Endothelial cell of umbilical vein (primary cell): Measurements from ENCODE around the gene KRTAP10-12. TPM values are rescaled to one million over a fixed set of nuclear protein-coding genes. Genes with fewer than 3 reads are reported as not detected.

ENCODE experiments used
- BruUV-seq: library from RNA; stranded (reverse); fragments of 400-500 nt; replicated peaks from 2 replicates; lab custom pipeline; 2021; lab: Mats Ljungman, UMichigan
- CTCF ChIA-PET: fragments of 300-600, 350-600 bp; sonication (Branson Sonifier 250); formaldehyde crosslinking; loops from one replicate; lab custom pipeline; 2021; ENCODE audit warnings: antibody characterized with exemption, inconsistent platforms; lab: Charles Lee
- POLR2A ChIA-PET: fragments of 300-600, 350-600 bp; sonication (Branson Sonifier 250); formaldehyde crosslinking; loops from one replicate; lab custom pipeline; 2021; ENCODE audit warnings: antibody characterized with exemption, inconsistent platforms; lab: Charles Lee
- DNase-seq: peaks from one replicate; pipeline ENCODE4 v3.0.0-alpha.2; 2011; ENCODE audit warnings: low read depth, low spot score
- FAIRE-seq: peaks from 2 replicates; lab custom pipeline; 2011; peaks lifted over from hg19 to GRCh38; lab: Jason Lieb, UNC
- H2AFZ ChIP-seq: 2 replicates; pipeline ENCODE4 v1.6.0; 2012; ENCODE audit warnings: low read depth, low read length, control low read depth, inconsistent platforms
- H3K27ac ChIP-seq: 2 replicates; pipeline ENCODE4 v1.5.1; 2011; ENCODE audit warnings: low read depth, mild to moderate bottlenecking, control low read depth, low read length, moderate library complexity; ENCODE audit not compliant: insufficient read depth
- H3K27me3 ChIP-seq, 2 experiments: 2 replicates each; pipeline versions ENCODE4 v1.6.0 to v1.6.1; 2011; ENCODE audit warnings: low read length in 2 of 2, mixed read lengths in 1 of 2; ENCODE audit not compliant: control insufficient read depth in 2 of 2, insufficient read depth in 2 of 2
- H3K36me3 ChIP-seq, 2 experiments: 2 replicates in 1 of 2; 3 replicates in 1 of 2; pipeline ENCODE4 v1.5.1; 2011; ENCODE audit warnings: low read length in 2 of 2, mild to moderate bottlenecking in 1 of 2, moderate library complexity in 1 of 2; ENCODE audit not compliant: control insufficient read depth in 2 of 2, insufficient read depth in 2 of 2; ENCODE audit errors: extremely low read depth in 1 of 2
- H3K4me1 ChIP-seq: 3 replicates; pipeline ENCODE4 v1.5.1; 2011; ENCODE audit warnings: mild to moderate bottlenecking, low read length; ENCODE audit not compliant: control insufficient read depth, insufficient read depth; ENCODE audit errors: extremely low read depth
- H3K4me2 ChIP-seq: 2 replicates; pipeline ENCODE4 v1.6.1; 2011; ENCODE audit warnings: low read length, control low read depth, mixed read lengths; ENCODE audit not compliant: insufficient read depth
- H3K4me3 ChIP-seq, 3 experiments: fragments of 200-600 bp in 1 of 3; sonication (generic), shearing (Covaris generic) in 1 of 3; replicated peaks in 1 of 3; 2 replicates each; pipeline ENCODE4 v1.5.1; 2011 to 2016; ENCODE audit warnings: control low read depth in 3 of 3, low read length in 3 of 3, mild to moderate bottlenecking in 2 of 3, inconsistent platforms in 1 of 3, low read depth in 1 of 3, moderate library complexity in 1 of 3; ENCODE audit not compliant: insufficient read depth in 1 of 3
- H3K79me2 ChIP-seq: 2 replicates; pipeline ENCODE4 v1.6.0; 2012; ENCODE audit warnings: low read length, inconsistent platforms; ENCODE audit not compliant: control insufficient read depth, insufficient read depth
- H3K9ac ChIP-seq: replicated peaks from 2 replicates; pipeline ENCODE3; 2011; ENCODE audit warnings: low read length, control low read depth; ENCODE audit not compliant: insufficient read depth; ENCODE audit errors: extremely low read depth
- H3K9me1 ChIP-seq: replicated peaks from 3 replicates; pipeline ENCODE4 v1.6.0; 2011; ENCODE audit warnings: mild to moderate bottlenecking, low read length; ENCODE audit not compliant: control insufficient read depth, insufficient read depth; ENCODE audit errors: extremely low read depth
- H3K9me3 ChIP-seq: replicated peaks from 2 replicates; pipeline ENCODE4 v1.5.1; 2012; ENCODE audit warnings: low read length, inconsistent platforms; ENCODE audit not compliant: control insufficient read depth, insufficient read depth
- H4K20me1 ChIP-seq: replicated peaks from 2 replicates; pipeline ENCODE3; 2011; ENCODE audit warnings: mild to moderate bottlenecking, low read length; ENCODE audit not compliant: control insufficient read depth, insufficient read depth; ENCODE audit errors: extremely low read depth
- EZH2 ChIP-seq: IDR thresholded peaks from 2 replicates; pipeline ENCODE4 v1.6.1; 2012; ENCODE audit warnings: borderline replicate concordance, low read depth, mild to moderate bottlenecking, moderate library complexity, low read length, inconsistent platforms; ENCODE audit not compliant: severe bottlenecking
- FOS ChIP-seq: IDR thresholded peaks from 2 replicates; pipeline ENCODE4 v1.6.1; 2011; ENCODE audit warnings: mild to moderate bottlenecking, low read length, moderate library complexity, borderline replicate concordance; ENCODE audit not compliant: insufficient read depth
- GATA2 ChIP-seq: IDR thresholded peaks from 2 replicates; pipeline ENCODE4 v1.7.0; 2011; ENCODE audit warnings: low read depth, mild to moderate bottlenecking, moderate library complexity, mixed read lengths, low read length; ENCODE audit not compliant: insufficient read length, insufficient read depth
- JUN ChIP-seq: IDR thresholded peaks from 2 replicates; pipeline ENCODE4 v1.6.1; 2011; ENCODE audit warnings: borderline replicate concordance, low read depth; ENCODE audit not compliant: insufficient read length, insufficient read depth
- MYC ChIP-seq: IDR thresholded peaks from one replicate; pipeline ENCODE4 v1.6.1; 2011; ENCODE audit warnings: mild to moderate bottlenecking, low read depth, low read length
- POLR2A ChIP-seq: IDR thresholded peaks from 2 replicates; pipeline ENCODE4 v1.6.1; 2012; ENCODE audit warnings: low read depth, mild to moderate bottlenecking, control low read depth, low read length
- POLR2AphosphoS5 ChIP-seq: IDR thresholded peaks from 2 replicates; pipeline ENCODE4 v1.6.1; 2012; ENCODE audit warnings: low read depth, mild to moderate bottlenecking, control low read depth, low read length, moderate library complexity; ENCODE audit not compliant: insufficient read depth
- dilution Hi-C: fragments of 300-500 bp; cut with MboI; formaldehyde crosslinking; loops from one replicate; pipeline ENCODE4 v1.15.0; 2019; ENCODE audit warnings: low sequenced_read_pairs; ENCODE audit not compliant: extremely low pct_ligation_motif_present
- intact Hi-C: fragments of 100-400 bp; cut with micrococcal nuclease; formaldehyde crosslinking; loops from one replicate; pipeline ENCODE4 v1.10.0; 2022
- polyA plus RNA-seq, 4 experiments: library from polyadenylated mRNA; depleted of rRNA in 3 of 4; stranded (reverse) in 3 of 4; unstranded in 1 of 4; fragments of >200 nt; gene quantifications; 2 replicates each; pipeline versions ENCODE4 v1.2.1 to v1.2.3, GENCODE V29; 2011 to 2012; ENCODE audit warnings: missing spikeins in 1 of 4
- total RNA-seq: library from RNA; stranded (reverse); gene quantifications from 2 replicates; pipeline ENCODE4 v1.2.3, GENCODE V29; 2021
- TF ChIP-seq, protein P1 (sequence below): IDR thresholded peaks from 2 replicates; pipeline ENCODE4 v1.6.1; 2011; ENCODE audit not compliant: insufficient read depth, insufficient read length
- TF ChIP-seq, protein P2 (sequence below), 2 donors: IDR thresholded peaks; 1 replicate in 1 of 2; 2 replicates in 1 of 2; pipeline ENCODE4 v1.5.1; 2011; ENCODE audit warnings: low read length in 2 of 2, mild to moderate bottlenecking in 2 of 2, moderate library complexity in 2 of 2, control low read depth in 1 of 2, inconsistent platforms in 1 of 2, low read depth in 1 of 2; ENCODE audit not compliant: insufficient read depth in 1 of 2; ENCODE audit errors: extremely low read depth in 1 of 2

Gene KRTAP10-12
- total and polyA plus RNA-seq, 2 donors (not counting 3 experiments of a cell fraction or from before 2014, with no cell fraction given): not detected

- H3K9me1 ChIP-seq: no peaks in the 10 kb centered on the region
- no peak overlapping the region for H3K4me3 ChIP-seq
- no TSS peak for BruUV-seq
- H2AFZ ChIP-seq: no peak overlapping the region
- TF ChIP-seq POLR2A (no peak), GATA2 (no peak), FOS (no peak), JUN (no peak), EZH2 (no peak), POLR2AphosphoS5 (no peak), MYC (no peak)
- TF ChIP-seq, protein P1, sequence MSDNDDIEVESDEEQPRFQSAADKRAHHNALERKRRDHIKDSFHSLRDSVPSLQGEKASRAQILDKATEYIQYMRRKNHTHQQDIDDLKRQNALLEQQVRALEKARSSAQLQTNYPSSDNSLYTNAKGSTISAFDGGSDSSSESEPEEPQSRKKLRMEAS: no peak
- TF ChIP-seq, protein P2, sequence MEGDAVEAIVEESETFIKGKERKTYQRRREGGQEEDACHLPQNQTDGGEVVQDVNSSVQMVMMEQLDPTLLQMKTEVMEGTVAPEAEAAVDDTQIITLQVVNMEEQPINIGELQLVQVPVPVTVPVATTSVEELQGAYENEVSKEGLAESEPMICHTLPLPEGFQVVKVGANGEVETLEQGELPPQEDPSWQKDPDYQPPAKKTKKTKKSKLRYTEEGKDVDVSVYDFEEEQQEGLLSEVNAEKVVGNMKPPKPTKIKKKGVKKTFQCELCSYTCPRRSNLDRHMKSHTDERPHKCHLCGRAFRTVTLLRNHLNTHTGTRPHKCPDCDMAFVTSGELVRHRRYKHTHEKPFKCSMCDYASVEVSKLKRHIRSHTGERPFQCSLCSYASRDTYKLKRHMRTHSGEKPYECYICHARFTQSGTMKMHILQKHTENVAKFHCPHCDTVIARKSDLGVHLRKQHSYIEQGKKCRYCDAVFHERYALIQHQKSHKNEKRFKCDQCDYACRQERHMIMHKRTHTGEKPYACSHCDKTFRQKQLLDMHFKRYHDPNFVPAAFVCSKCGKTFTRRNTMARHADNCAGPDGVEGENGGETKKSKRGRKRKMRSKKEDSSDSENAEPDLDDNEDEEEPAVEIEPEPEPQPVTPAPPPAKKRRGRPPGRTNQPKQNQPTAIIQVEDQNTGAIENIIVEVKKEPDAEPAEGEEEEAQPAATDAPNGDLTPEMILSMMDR (IDR thresholded peaks at IDR 0.05; ENCODE audit: extremely low read depth in 1 of 2, insufficient read depth in 1 of 2, low read depth in 1 of 2, low read length in 2 of 2): no peak
- no peak overlapping the region for H3K4me2 ChIP-seq
- H3K36me3 ChIP-seq: no peaks in the 10 kb centered on the region
- FAIRE-seq: no peak
- no peaks in the 10 kb centered on the region for H3K4me1 ChIP-seq
- H3K9ac ChIP-seq: no peak overlapping the region
- ChIA-PET POLR2A (no interaction called here), CTCF (no interaction called here)
- dilution Hi-C loops (no loop called here), intact Hi-C loops (no loop called here)
- H3K27ac ChIP-seq: no peak overlapping the region
- no peaks in the 10 kb centered on the region for H3K79me2 ChIP-seq
- H3K9me3 ChIP-seq: no peaks in the 10 kb centered on the region
- H4K20me1 ChIP-seq: no peaks in the 10 kb centered on the region
- peaks cover 2 to 4% of the 10 kb centered on the region in 2 experiments for H3K27me3 ChIP-seq
- DNase-seq: no peak
Observed at GRCh38 chr21:44664691-44665090, 32.3 kb upstream of the KRTAP10-12 start.
